A673 (cell line): ENCODE data around the gene STAM. TPM values are rescaled to one million over a fixed set of nuclear protein-coding genes. Genes with fewer than 3 reads are reported as not detected.

Experiments
- BruUV-seq: library from RNA; stranded (reverse); fragments of 400-500 nt; replicated peaks from 2 replicates; lab custom pipeline; 2021; lab: Mats Ljungman, UMichigan
- CTCF ChIA-PET: fragments of 300-600 bp; sonication (Branson Sonifier 250); formaldehyde crosslinking; loops from one replicate; lab custom pipeline; 2022; ENCODE audit warnings: antibody characterized with exemption; lab: Charles Lee
- POLR2A ChIA-PET: fragments of 300-600 bp; sonication (Branson Sonifier 250); formaldehyde crosslinking; loops from one replicate; lab custom pipeline; 2022; ENCODE audit warnings: antibody characterized with exemption; ENCODE audit not compliant: low non-redundant PET; lab: Charles Lee
- DNase-seq: peaks from one replicate; pipeline ENCODE4 v3.0.0-alpha.2; 2015; ENCODE audit warnings: low spot score
- H3K27ac ChIP-seq: fragments of 200-600 bp; sonication (generic); 2 replicates; pipeline ENCODE4 v1.5.1; 2016; ENCODE audit warnings: mixed run types, low read depth, mild to moderate bottlenecking, mixed read lengths, antibody characterized with exemption, low read length; ENCODE audit not compliant: poor library complexity, severe bottlenecking
- H3K27me3 ChIP-seq: fragments of 200-600 bp; sonication (generic); replicated peaks from 2 replicates; pipeline ENCODE4 v1.6.1; 2017; ENCODE audit warnings: mixed run types, low read depth, mild to moderate bottlenecking, mixed read lengths, antibody characterized with exemption, low read length; ENCODE audit not compliant: insufficient read depth, poor library complexity
- H3K36me3 ChIP-seq: fragments of 200-600 bp; sonication (generic); 2 replicates; pipeline ENCODE4 v1.6.1; 2016; ENCODE audit warnings: mixed run types, mild to moderate bottlenecking, mixed read lengths, antibody characterized with exemption, low read length; ENCODE audit not compliant: insufficient read depth, poor library complexity, severe bottlenecking
- H3K4me1 ChIP-seq: fragments of 200-600 bp; sonication (generic); 2 replicates; pipeline ENCODE4 v1.6.1; 2017; ENCODE audit warnings: mixed run types, mild to moderate bottlenecking, mixed read lengths, antibody characterized with exemption, low read length; ENCODE audit not compliant: insufficient read depth, poor library complexity, severe bottlenecking
- H3K4me3 ChIP-seq: fragments of 200-600 bp; sonication (generic); 2 replicates; pipeline ENCODE4 v1.5.1; 2016; ENCODE audit warnings: low read depth, mixed run types, mild to moderate bottlenecking, mixed read lengths, low read length; ENCODE audit not compliant: poor library complexity, severe bottlenecking
- H3K9me3 ChIP-seq: fragments of 200-600 bp; sonication (generic); 2 replicates; pipeline ENCODE4 v1.6.1; 2016; ENCODE audit warnings: mixed run types, low read depth, mild to moderate bottlenecking, mixed read lengths, antibody characterized with exemption, low read length; ENCODE audit not compliant: poor library complexity, severe bottlenecking
- CTCF ChIP-seq: fragments of 300-800, 200-600 bp; sonication (generic); conservative IDR thresholded peaks from 2 replicates; pipeline ENCODE4 v1.5.1; 2017; ENCODE audit warnings: low read depth, mild to moderate bottlenecking, antibody characterized with exemption, low read length, moderate library complexity, mixed read lengths
- EZH2 ChIP-seq: fragments of 200-600 bp; sonication (generic); IDR thresholded peaks from 2 replicates; pipeline ENCODE4 v1.6.1; 2017; ENCODE audit warnings: borderline replicate concordance, low read depth, mild to moderate bottlenecking, mixed read lengths, antibody characterized with exemption, low read length; ENCODE audit not compliant: poor library complexity, severe bottlenecking
- intact Hi-C: fragments of 100-400 bp; cut with micrococcal nuclease; formaldehyde crosslinking; loops from one replicate; pipeline ENCODE4 v1.10.0; 2022; ENCODE audit not compliant: unreplicated experiment
- total RNA-seq: library from RNA; stranded (reverse); gene quantifications from 2 replicates; pipeline ENCODE4 v1.2.3, GENCODE V29; 2021

Gene STAM
- total RNA-seq, 1 experiment from 2014 or later = 37.4 TPM

- H3K36me3 ChIP-seq = no peaks in the 10 kb centered on the region
- H3K9me3 ChIP-seq = no peaks in the 10 kb centered on the region
- no peak for DNase-seq
- BruUV-seq = no TSS peak
- CTCF ChIA-PET = interaction anchor here (0.7 kb wide), 1 partner anchor 85 kb away, joined by 4 read pairs; no protein-coding TSS in a partner anchor
- POLR2A ChIA-PET = no interaction called here
- no peak for TF ChIP-seq EZH2
- no peak for TF ChIP-seq CTCF
- no peaks in the 10 kb centered on the region for H3K27me3 ChIP-seq
- H3K4me3 ChIP-seq = no peak overlapping the region
- H3K4me1 ChIP-seq = peaks cover 9% of the 10 kb centered on the region
- H3K27ac ChIP-seq = no peak overlapping the region
- intact Hi-C loops = loop anchor here (5.0 to 10.0 kb wide), 3 partner anchors 266 to 631 kb away; partner anchors contain the start of gene CACNB2
These were observed 38.0 kb upstream of the STAM start for GRCh38 chr10:17605936-17606335.

- no peaks in the 10 kb centered on the region for H3K9me3 ChIP-seq
- CTCF ChIA-PET = interaction anchor here (0.7 kb wide), 1 partner anchor 86 kb away, joined by 4 read pairs; no protein-coding TSS in a partner anchor
- no peak overlapping the region for H3K4me3 ChIP-seq
- intact Hi-C loops = loop anchor here (1.0 to 10.0 kb wide), 4 partner anchors 137 to 631 kb away; partner anchors contain the start of gene CACNB2
- H3K36me3 ChIP-seq = no peaks in the 10 kb centered on the region
- no TSS peak for BruUV-seq
- no peak overlapping the region for H3K27ac ChIP-seq
- TF ChIP-seq EZH2 = no peak
- no peak for TF ChIP-seq CTCF
- H3K27me3 ChIP-seq = no peaks in the 10 kb centered on the region
- peaks cover 9% of the 10 kb centered on the region for H3K4me1 ChIP-seq
- DNase-seq = no peak
- POLR2A ChIA-PET = no interaction called here
These were observed 37.4 kb upstream of the STAM start for GRCh38 chr10:17606547-17607040.

- no peaks in the 10 kb centered on the region for H3K9me3 ChIP-seq
- POLR2A ChIA-PET = no interaction called here
- no peak for DNase-seq
- TF ChIP-seq EZH2 (no peak), CTCF (no peak)
- no peak overlapping the region for H3K27ac ChIP-seq
- H3K4me3 ChIP-seq = no peak overlapping the region
- H3K36me3 ChIP-seq = no peaks in the 10 kb centered on the region
- CTCF ChIA-PET = no interaction called here
- BruUV-seq = no TSS peak
- intact Hi-C loops = loop anchor here (1.0 to 10.0 kb wide), 4 partner anchors 136 to 630 kb away; partner anchors contain the start of gene CACNB2
- H3K27me3 ChIP-seq = no peaks in the 10 kb centered on the region
- H3K4me1 ChIP-seq = peaks cover 9% of the 10 kb centered on the region
These were observed 36.9 kb upstream of the STAM start for GRCh38 chr10:17607060-17607459.
